ENCODE results near the gene FOXP1. TPM values are rescaled to one million over a fixed set of nuclear protein-coding genes. Genes with fewer than 3 reads are reported as not detected.

Gene FOXP1
- total and polyA plus RNA-seq, 2 of the 13 experiments (the other 11 are each of a cell fraction or from before 2014, with no cell fraction given): 40.4 to 59.0 TPM

GRCh38 chr3:71348831-71349230 is 234.7 kb downstream of the FOXP1 start:
- Histone ChIP-seq H3K27ac (ENCODE audit: extremely low read length, insufficient read depth, low read length) (no peak overlapping the region), H3K79me2 (ENCODE audit: insufficient read depth, low read length) (peaks cover 5% of the 10 kb centered on the region), H2AFZ (ENCODE audit: low read length) (no peak overlapping the region), H3K9ac (ENCODE audit: insufficient read depth, low read depth, low read length) (no peak overlapping the region), H3K9me3 (ENCODE audit: low read length) (no peaks in the 10 kb centered on the region), H3K4me3 (replicated peaks in 1 of 3; ENCODE audit: insufficient read depth in 1 of 3, low read depth in 2 of 3, low read length in 3 of 3) (no peak overlapping the region), H4K20me1 (ENCODE audit: insufficient read depth, low read length) (no peaks in the 10 kb centered on the region), H3K4me1 (ENCODE audit: insufficient read depth, low read length) (peaks cover 11% of the 10 kb centered on the region; the same call in 1 of the 2 replicates), H3K27me3 (ENCODE audit: control insufficient read depth in 1 of 2, insufficient read depth in 2 of 2, low read length in 2 of 2) (no peaks in the 10 kb centered on the region), H3K36me3 (replicated peaks in 1 of 2; ENCODE audit: control insufficient read depth in 1 of 2, insufficient read depth in 2 of 2, low read length in 2 of 2) (no peaks in the 10 kb centered on the region), H3K4me2 (ENCODE audit: low read depth, low read length) (no peak overlapping the region)
- WGBS (ENCODE audit: low lambda C conversion rate): 95% methylated on average over 2 of the region's 2 CpGs
- no peak for DNase-seq (ENCODE audit: low spot score)
- ChIA-PET CTCF (ENCODE audit: low intra/inter-chr PET ratio, low total read pairs) (no interaction called here), POLR2A (no interaction called here)
- no peak for FAIRE-seq
- intact Hi-C loops (cut with micrococcal nuclease; ENCODE audit: unreplicated experiment) (no loop called here), in situ Hi-C loops (cut with HindIII; ENCODE audit: extremely low pct_ligation_motif_present, low pct_unique_long_range_greater_than_20kb) (no loop called here)
- TF ChIP-seq ONECUT2 (CRISPR knock-in tag; IDR thresholded peaks at IDR 0.05): no peak
- TF ChIP-seq, protein P1, sequence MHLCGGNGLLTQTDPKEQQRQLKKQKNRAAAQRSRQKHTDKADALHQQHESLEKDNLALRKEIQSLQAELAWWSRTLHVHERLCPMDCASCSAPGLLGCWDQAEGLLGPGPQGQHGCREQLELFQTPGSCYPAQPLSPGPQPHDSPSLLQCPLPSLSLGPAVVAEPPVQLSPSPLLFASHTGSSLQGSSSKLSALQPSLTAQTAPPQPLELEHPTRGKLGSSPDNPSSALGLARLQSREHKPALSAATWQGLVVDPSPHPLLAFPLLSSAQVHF (CRISPR knock-in tag; IDR thresholded peaks at IDR 0.05): no peak
- no peak for TF ChIP-seq ZNF550 (CRISPR knock-in tag; IDR thresholded peaks at IDR 0.05; ENCODE audit: borderline replicate concordance)
- TF ChIP-seq ZNF878 (CRISPR knock-in tag; IDR thresholded peaks at IDR 0.05): no peak
- TF ChIP-seq BCL6 (CRISPR knock-in tag; IDR thresholded peaks at IDR 0.05): no peak
- no peak for TF ChIP-seq ZNF577 (CRISPR knock-in tag; IDR thresholded peaks at IDR 0.05; ENCODE audit: borderline replicate concordance, low read depth)
- no peak for TF ChIP-seq ZNF101 (CRISPR knock-in tag; IDR thresholded peaks at IDR 0.05; ENCODE audit: borderline replicate concordance, low read depth)
- TF ChIP-seq, protein P2, sequence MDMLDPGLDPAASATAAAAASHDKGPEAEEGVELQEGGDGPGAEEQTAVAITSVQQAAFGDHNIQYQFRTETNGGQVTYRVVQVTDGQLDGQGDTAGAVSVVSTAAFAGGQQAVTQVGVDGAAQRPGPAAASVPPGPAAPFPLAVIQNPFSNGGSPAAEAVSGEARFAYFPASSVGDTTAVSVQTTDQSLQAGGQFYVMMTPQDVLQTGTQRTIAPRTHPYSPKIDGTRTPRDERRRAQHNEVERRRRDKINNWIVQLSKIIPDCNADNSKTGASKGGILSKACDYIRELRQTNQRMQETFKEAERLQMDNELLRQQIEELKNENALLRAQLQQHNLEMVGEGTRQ (IDR thresholded peaks at IDR 0.05; ENCODE audit: low read depth, low read length): no peak
- TF ChIP-seq, protein P2 (CRISPR knock-in tag; IDR thresholded peaks at IDR 0.05; ENCODE audit: borderline replicate concordance): no peak
- TF ChIP-seq, protein P3, sequence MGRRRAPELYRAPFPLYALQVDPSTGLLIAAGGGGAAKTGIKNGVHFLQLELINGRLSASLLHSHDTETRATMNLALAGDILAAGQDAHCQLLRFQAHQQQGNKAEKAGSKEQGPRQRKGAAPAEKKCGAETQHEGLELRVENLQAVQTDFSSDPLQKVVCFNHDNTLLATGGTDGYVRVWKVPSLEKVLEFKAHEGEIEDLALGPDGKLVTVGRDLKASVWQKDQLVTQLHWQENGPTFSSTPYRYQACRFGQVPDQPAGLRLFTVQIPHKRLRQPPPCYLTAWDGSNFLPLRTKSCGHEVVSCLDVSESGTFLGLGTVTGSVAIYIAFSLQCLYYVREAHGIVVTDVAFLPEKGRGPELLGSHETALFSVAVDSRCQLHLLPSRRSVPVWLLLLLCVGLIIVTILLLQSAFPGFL (CRISPR knock-in tag; IDR thresholded peaks at IDR 0.05): no peak
- no peak for TF ChIP-seq IKZF4 (CRISPR knock-in tag; IDR thresholded peaks at IDR 0.05; ENCODE audit: borderline replicate concordance, low read depth, not compliant biosample characterization)
- no peak for TF ChIP-seq SIX4 (CRISPR knock-in tag; IDR thresholded peaks at IDR 0.05)
- TF ChIP-seq, protein P4, sequence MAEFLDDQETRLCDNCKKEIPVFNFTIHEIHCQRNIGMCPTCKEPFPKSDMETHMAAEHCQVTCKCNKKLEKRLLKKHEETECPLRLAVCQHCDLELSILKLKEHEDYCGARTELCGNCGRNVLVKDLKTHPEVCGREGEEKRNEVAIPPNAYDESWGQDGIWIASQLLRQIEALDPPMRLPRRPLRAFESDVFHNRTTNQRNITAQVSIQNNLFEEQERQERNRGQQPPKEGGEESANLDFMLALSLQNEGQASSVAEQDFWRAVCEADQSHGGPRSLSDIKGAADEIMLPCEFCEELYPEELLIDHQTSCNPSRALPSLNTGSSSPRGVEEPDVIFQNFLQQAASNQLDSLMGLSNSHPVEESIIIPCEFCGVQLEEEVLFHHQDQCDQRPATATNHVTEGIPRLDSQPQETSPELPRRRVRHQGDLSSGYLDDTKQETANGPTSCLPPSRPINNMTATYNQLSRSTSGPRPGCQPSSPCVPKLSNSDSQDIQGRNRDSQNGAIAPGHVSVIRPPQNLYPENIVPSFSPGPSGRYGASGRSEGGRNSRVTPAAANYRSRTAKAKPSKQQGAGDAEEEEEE (CRISPR knock-in tag; IDR thresholded peaks at IDR 0.05; ENCODE audit: borderline replicate concordance): no peak
- TF ChIP-seq ESRRA (CRISPR knock-in tag; IDR thresholded peaks at IDR 0.05; ENCODE audit: low read depth): no peak
- TF ChIP-seq ZNF839 (CRISPR knock-in tag; IDR thresholded peaks at IDR 0.05; ENCODE audit: borderline replicate concordance): no peak
- TF ChIP-seq ZNF782 (CRISPR knock-in tag; IDR thresholded peaks at IDR 0.05; ENCODE audit: borderline replicate concordance): no peak
- TF ChIP-seq ARNT (IDR thresholded peaks at IDR 0.05): no peak
- no peak for TF ChIP-seq SP2 (CRISPR knock-in tag; IDR thresholded peaks at IDR 0.05)
- BruUV-seq (replicated peaks): no TSS peak
- ATAC-seq: no peak
